OCI-LY7 (cell line): ENCODE results near the gene PPP4R2. TPM values are rescaled to one million over a fixed set of nuclear protein-coding genes. Genes with fewer than 3 reads are reported as not detected.

Experiments used
- BruUV-seq: library from RNA; stranded (reverse); fragments of 400-500 nt; replicated peaks from 2 replicates; lab custom pipeline; 2021; lab: Mats Ljungman, UMichigan
- CTCF ChIA-PET: fragments of 300-600 bp; sonication (Branson Sonifier 250); formaldehyde crosslinking; loops from one replicate; lab custom pipeline; 2022; ENCODE audit warnings: antibody characterized with exemption; ENCODE audit not compliant: unreplicated experiment; lab: Charles Lee
- POLR2A ChIA-PET: fragments of 300-600 bp; sonication (Branson Sonifier 250); formaldehyde crosslinking; loops from one replicate; lab custom pipeline; 2022; ENCODE audit warnings: antibody characterized with exemption; lab: Charles Lee
- DNase-seq: peaks from one replicate; pipeline ENCODE4 v3.0.0-alpha.2; 2015; ENCODE audit warnings: low spot score
- H2AFZ ChIP-seq: fragments of 200-600 bp; sonication (generic), shearing (Covaris generic); 2 replicates; pipeline ENCODE4 v1.6.1; 2014; ENCODE audit warnings: mild to moderate bottlenecking, antibody characterized with exemption, low read length, moderate library complexity
- H3K27ac ChIP-seq: fragments of 200-600 bp; sonication (generic); 2 replicates; pipeline ENCODE4 v1.5.1; 2014; ENCODE audit warnings: mixed run types, low read depth, mild to moderate bottlenecking, moderate library complexity, low read length, inconsistent platforms; ENCODE audit not compliant: poor library complexity, severe bottlenecking
- H3K36me3 ChIP-seq: fragments of 200-600 bp; sonication (generic); 2 replicates; pipeline ENCODE4 v1.6.1; 2014; ENCODE audit warnings: mild to moderate bottlenecking, antibody characterized with exemption, low read length, moderate library complexity, mixed read lengths; ENCODE audit not compliant: insufficient read depth
- H3K4me1 ChIP-seq: fragments of 200-600 bp; sonication (generic); 2 replicates; pipeline ENCODE4 v1.5.1; 2014; ENCODE audit warnings: mild to moderate bottlenecking, low read length; ENCODE audit not compliant: insufficient read depth, poor library complexity, severe bottlenecking
- H3K4me2 ChIP-seq: fragments of 200-600 bp; sonication (generic); 2 replicates; pipeline ENCODE4 v1.6.1; 2014; ENCODE audit warnings: mild to moderate bottlenecking, low read length
- H3K4me3 ChIP-seq: fragments of 200-600 bp; sonication (generic); 2 replicates; pipeline ENCODE4 v1.5.1; 2014; ENCODE audit warnings: mild to moderate bottlenecking, low read depth, low read length; ENCODE audit not compliant: poor library complexity, severe bottlenecking
- H3K79me2 ChIP-seq: fragments of 200-600 bp; sonication (generic); 2 replicates; pipeline ENCODE4 v1.6.1; 2016; ENCODE audit warnings: low read depth, mild to moderate bottlenecking, low read length, moderate library complexity, mixed read lengths; ENCODE audit not compliant: insufficient read depth
- H3K9me2 ChIP-seq: fragments of 200-600 bp; sonication (generic); 2 replicates; pipeline ENCODE4 v1.6.1; 2016; ENCODE audit warnings: mild to moderate bottlenecking, low read length, mixed read lengths; ENCODE audit not compliant: insufficient read depth
- H3K9me3 ChIP-seq: fragments of 200-600 bp; sonication (generic); 2 replicates; pipeline ENCODE4 v1.6.1; 2014; ENCODE audit warnings: mild to moderate bottlenecking, mixed run types, low read length, mixed read lengths
- H4K20me1 ChIP-seq: fragments of 200-600 bp; sonication (generic); 2 replicates; pipeline ENCODE4 v1.6.1; 2014; ENCODE audit warnings: mild to moderate bottlenecking, antibody characterized with exemption, low read length, moderate library complexity, mixed read lengths; ENCODE audit not compliant: insufficient read depth
- CTCF ChIP-seq: fragments of 200-600 bp; sonication (generic); conservative IDR thresholded peaks from 2 replicates; pipeline ENCODE4 v1.5.1; 2014; ENCODE audit warnings: mild to moderate bottlenecking, antibody characterized with exemption, low read length, moderate library complexity, mixed read lengths
- EZH2phosphoT487 ChIP-seq: fragments of 200-600 bp; sonication (generic); IDR thresholded peaks from 2 replicates; pipeline ENCODE4 v1.6.1; 2018; ENCODE audit warnings: low read depth, borderline replicate concordance, mild to moderate bottlenecking, mixed run types, antibody characterized with exemption, low read length, moderate library complexity, mixed read lengths
- intact Hi-C: fragments of 100-400 bp; cut with micrococcal nuclease; formaldehyde crosslinking; loops from one replicate; pipeline ENCODE4 v1.10.0; 2022; ENCODE audit not compliant: unreplicated experiment
- total RNA-seq, 2 experiments: library from RNA; depleted of rRNA in 1 of 2; stranded (reverse); fragments of >200 nt in 1 of 2; shearing (Covaris generic) in 1 of 2; gene quantifications; 2 replicates each; pipeline ENCODE4 v1.2.3, GENCODE V29; 2014 to 2022

PPP4R2 gene
- total RNA-seq, 2 experiments from 2014 or later, result 52.0 to 99.5 TPM

- intact Hi-C loops, result no loop called here
- Histone ChIP-seq H2AFZ (no peak overlapping the region), H3K4me2 (no peak overlapping the region), H3K4me3 (no peak overlapping the region), H3K36me3 (no peaks in the 10 kb centered on the region), H3K79me2 (no peaks in the 10 kb centered on the region), H3K9me2 (no peaks in the 10 kb centered on the region), H4K20me1 (no peaks in the 10 kb centered on the region), H3K9me3 (no peaks in the 10 kb centered on the region), H3K27ac (no peak overlapping the region), H3K4me1 (peaks cover 6% of the 10 kb centered on the region)
- no TSS peak for BruUV-seq
- TF ChIP-seq CTCF (no peak), EZH2phosphoT487 (no peak)
- POLR2A ChIA-PET, result no interaction called here
- DNase-seq, result no peak
- CTCF ChIA-PET, result no interaction called here
These were observed 39.3 kb upstream of the PPP4R2 start for GRCh38 chr3:72957297-72957696.

DNA sequence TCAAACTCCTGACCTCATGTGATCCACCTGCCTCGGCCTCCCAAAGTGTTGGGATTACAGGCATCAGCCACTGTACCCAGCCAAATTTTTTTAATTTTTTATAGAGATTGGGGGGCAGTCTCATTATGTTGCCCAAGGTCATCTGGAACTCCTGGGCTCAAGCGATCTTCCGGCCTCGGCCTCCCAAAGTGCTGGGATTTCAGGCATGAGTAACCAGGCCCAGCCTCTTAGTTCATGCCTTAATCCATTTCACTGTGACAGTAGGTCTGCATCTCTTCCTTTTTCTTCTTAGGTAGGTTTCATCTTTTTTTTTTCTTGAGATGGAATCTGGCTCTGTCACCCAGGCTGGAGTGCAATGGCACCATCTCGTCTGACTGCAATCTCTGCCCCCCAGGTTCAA is 37.3 kb upstream of the PPP4R2 start:
- no peaks in the 10 kb centered on the region for H3K9me3 ChIP-seq
- no peaks in the 10 kb centered on the region for H3K79me2 ChIP-seq
- no peaks in the 10 kb centered on the region for H3K9me2 ChIP-seq
- POLR2A ChIA-PET, result no interaction called here
- no peaks in the 10 kb centered on the region for H3K4me1 ChIP-seq
- DNase-seq, result no peak
- H4K20me1 ChIP-seq, result no peaks in the 10 kb centered on the region
- no peak overlapping the region for H3K4me3 ChIP-seq
- intact Hi-C loops, result no loop called here
- H3K36me3 ChIP-seq, result no peaks in the 10 kb centered on the region
- no peak overlapping the region for H2AFZ ChIP-seq
- BruUV-seq, result no TSS peak
- no peak for TF ChIP-seq CTCF
- TF ChIP-seq EZH2phosphoT487, result no peak
- CTCF ChIA-PET, result no interaction called here
- no peak overlapping the region for H3K4me2 ChIP-seq
- H3K27ac ChIP-seq, result no peak overlapping the region

- intact Hi-C loops, result no loop called here
- Histone ChIP-seq H2AFZ (no peak overlapping the region), H3K79me2 (no peaks in the 10 kb centered on the region), H3K4me1 (peaks cover 2% of the 10 kb centered on the region), H3K36me3 (no peaks in the 10 kb centered on the region), H3K4me2 (no peak overlapping the region), H3K9me2 (no peaks in the 10 kb centered on the region), H3K9me3 (no peaks in the 10 kb centered on the region), H3K4me3 (no peak overlapping the region), H4K20me1 (no peaks in the 10 kb centered on the region), H3K27ac (no peak overlapping the region)
- CTCF ChIA-PET, result no interaction called here
- POLR2A ChIA-PET, result interaction anchor here (0.6 kb wide), 1 partner anchor 467 kb away, joined by 4 read pairs; no protein-coding TSS in a partner anchor
- BruUV-seq, result no TSS peak
- DNase-seq, result no peak
- no peak for TF ChIP-seq CTCF
- no peak for TF ChIP-seq EZH2phosphoT487
These were observed 35.6 kb upstream of the PPP4R2 start for GRCh38 chr3:72960812-72961518.
